ENCODE measurements around the gene OR2V1.
A peak's percentile ranks its signal among the peaks of the same experiment; 100 is the strongest.
"Not testable (repeated sequence)": the region's sequence is repeated elsewhere in the genome, so short reads cannot be mapped to it uniquely, and the experiment has no call there.

OR2V1 gene

DNA sequence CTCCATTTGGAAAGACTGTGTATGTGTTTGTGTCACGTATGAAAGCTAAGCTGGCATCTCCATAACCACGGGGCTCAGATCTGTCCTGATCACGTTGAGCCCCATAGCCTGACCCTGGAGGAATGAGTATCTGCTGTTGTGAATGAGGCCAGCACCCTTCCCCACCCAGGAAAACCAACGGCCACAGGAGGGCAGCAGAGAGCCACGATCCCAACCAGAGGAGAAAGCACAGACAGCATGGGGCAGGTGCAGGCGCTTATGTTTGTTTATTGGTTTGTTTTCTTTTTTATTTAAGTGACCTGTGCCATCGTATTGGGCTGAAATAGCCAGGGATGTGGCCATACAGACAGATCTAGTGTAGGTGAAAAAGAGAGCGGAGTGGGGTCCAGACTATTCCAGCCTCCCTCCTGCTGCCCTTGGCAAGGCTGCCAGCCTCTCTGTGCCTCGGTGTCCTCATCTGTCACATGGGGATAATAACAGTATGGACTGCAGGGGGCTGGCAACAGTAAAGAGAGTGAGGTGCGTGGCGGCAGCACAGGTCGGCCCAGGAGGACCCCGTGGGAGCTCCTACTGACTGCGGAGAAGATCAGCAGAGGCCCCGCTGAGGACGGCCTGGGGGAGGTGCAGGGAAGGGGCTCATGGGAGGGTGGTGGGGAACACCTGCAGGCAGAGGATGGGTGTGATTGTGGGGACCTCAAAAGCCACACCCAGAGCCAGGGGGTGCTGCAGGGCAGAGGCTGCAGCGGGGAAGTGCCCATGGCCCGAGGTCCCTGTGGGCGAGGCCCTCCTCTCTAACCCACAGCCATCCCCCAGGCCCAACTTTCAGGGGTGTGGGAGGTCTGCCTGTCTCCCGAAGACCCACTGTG lies 28.6 kb upstream of the OR2V1 start:
- peak; percentile 68 to 70 for DNase-seq

DNA sequence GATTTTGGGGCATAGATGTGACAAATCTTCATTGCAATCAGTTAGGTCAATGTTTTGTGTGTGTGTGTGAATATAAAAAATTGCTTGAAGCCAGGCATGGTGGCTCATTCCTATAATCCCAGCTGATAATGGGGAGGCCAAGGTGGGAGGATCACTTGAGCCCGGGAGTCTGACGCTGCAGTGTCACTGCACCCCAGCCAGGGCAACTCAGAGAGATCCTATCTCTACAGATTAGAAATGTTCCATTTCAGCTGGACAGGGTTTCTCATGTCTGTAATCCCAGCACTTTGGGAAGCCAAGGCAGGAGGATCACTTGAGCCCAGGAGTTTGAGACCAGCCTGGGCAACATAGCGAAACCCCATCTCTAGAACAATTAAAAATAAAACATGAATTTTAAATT lies 27.9 kb upstream of the OR2V1 start:
- no peak for DNase-seq

DNA sequence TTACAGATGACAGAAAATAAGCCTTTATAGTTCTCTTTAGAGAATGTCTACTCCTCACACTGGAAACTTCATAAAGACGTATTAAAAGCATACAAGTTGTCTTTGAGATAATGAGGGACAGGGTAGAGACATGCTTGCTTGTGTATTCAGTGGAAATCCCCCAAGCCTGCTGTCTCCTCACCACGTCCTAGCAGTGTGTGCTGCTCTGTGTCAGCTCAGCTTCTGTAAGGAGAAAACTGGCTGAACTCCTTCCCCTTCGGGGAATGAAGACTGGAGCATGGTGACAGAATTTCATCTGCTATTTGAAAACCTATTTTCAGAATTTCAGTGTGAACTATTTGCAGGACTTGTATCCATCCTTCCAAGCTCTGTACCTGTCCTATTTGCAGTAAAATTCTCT lies 25.8 kb upstream of the OR2V1 start:
- DNase-seq, result no peak

DNA sequence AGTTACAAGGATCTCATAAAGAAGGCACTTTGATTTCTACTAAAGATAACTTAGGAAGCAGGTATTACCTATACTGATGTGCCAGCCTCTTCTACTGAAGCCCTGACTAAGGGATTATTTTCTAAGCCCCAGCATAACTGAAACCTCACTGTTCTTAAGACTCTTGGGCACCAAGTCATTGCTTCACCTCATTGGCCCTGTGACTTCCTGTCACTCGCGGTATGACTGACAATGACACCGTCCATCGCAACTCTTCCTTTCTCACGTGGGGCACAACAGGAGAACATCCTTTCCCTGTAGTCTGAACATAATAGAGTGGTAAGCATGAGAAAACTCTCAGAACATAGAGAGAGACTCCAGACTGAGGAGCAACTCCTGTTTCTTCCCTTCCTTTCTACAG lies 22.8 kb upstream of the OR2V1 start:
- DNase-seq, result no peak

DNA sequence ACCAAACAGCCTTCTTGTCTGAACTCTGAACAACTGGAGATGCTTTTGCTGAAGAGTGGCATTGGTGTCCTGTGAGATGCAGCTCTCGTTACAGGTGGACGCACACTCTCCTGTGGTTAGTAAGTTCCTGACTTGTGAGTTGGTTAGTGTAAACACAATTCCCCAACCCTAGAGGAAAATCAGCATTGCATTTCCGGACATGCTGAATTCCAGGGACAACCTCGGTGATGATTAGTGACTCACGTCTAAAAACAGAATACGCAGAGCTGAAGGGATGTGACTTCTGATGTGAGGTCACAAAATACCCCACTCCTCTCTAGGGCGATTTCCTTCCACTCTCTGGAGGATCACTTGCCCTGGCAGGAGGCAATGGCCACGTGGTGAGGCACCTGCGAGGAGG lies 21.4 kb upstream of the OR2V1 start:
- DNase-seq, result no peak

DNA sequence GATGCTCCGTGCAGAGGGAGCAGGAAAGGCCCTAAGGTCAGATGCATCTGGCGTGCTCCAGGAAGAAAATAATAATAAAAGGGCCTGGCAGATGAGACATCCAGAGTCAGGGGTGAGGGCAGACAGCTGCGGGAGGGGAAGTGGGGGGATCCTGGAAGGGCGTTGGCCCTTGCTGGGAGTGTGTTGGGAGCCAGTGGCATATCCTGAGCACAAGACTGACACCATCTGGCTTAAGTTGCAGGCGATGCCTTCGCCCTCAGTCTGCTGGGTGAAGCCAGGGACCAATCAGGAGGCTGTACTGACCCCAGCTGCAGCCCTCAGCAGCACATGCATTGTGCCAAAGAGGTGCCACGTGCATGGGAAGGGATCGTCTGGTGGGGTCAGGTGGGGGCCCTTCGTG lies 20.2 kb upstream of the OR2V1 start:
- DNase-seq, result no peak

DNA sequence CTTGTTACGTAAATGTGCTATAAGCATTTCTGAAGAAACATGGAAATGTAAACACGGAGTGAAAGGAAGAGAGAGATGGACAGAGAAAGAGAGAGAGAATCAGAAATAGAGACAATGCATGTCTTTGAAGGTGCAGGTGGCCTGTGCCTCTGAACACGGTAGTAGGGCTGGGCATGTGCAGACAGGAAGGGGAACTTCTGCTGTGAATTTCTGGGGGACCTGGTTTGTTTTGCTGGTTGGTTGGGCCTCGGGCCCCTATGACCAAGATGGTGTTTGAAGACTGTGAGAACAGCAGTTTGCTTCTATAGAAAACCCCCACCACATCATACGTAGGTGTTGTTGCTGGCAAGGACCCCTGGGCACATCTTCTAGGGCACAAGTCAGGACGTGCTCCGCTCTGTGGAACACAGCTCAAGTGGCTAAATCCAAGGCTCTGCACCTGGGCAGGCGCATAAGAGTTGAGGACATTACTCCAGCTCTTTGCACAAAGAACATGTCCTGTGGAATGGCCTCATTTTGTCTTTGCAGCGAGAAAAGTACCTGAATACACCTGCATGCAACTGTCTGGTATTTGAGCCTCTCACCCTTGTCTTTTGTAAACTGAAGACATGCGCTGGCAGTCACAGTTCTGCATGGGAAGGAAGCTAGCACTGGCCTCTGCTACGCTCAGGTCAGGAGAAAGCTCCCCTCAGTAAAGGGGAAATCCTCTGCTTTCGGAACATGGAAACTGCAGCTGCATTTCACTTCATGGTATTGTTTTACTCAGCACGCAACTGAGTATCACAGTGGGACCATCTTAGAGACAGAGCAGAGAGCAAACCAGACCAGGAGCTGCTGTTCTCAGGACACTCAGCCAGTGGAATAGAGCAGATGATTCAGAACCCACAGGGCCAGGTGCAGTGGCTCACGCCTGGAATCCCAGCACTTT lies 19.1 kb upstream of the OR2V1 start:
- DNase-seq, result no peak

DNA sequence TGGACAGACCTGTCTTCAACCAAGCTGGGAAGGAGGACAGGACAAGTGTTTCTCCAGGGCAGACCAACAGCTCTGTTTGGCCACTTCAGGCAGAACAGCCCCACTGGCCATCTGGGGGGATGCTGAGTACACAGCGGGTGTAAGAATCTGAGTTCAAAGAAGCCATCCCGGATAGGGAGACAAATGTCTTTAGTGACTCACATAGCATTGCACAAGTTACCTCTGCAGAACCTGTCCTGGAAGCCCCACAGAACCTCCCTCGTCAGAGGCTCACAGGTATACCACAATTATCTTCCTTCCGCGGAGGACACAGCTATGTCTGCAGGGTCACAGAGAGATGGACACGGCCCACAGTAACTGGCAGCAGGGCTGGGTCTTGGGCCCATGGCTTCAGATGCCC lies 18.4 kb upstream of the OR2V1 start:
- no peak for DNase-seq

DNA sequence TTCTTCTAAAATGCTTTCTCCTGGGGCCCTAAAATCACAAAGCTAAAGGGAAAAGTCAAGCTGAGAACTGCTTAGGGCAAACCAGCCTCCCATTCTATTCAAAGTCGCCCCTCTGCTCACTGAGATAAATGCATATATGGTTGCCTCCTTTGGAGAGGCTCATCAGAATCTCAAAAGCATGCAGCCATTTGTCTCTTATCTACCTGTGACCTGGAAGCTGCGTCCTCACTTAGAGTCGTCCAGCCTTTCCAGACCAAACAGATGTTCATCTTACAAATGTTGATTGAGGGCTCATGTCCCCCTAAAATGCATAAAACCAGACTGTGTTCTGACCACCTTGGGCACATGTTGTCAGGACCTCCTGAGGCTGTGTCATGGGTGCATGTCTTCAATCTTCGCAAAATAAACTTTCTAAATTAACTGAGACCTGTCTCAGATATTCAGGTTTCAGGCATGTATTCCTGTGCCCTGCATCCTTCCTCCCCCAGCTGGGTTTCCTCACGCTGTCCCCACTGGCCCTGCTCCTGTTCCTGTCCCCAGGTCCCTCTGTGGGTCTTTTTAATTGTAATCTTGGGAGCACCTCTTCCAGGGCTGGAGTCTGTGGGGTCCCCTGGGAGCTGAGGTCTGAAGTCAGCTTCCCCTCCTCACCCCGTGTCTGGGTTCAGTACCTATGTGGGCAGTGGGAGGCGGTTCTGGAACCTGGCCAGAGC lies 16.1 kb upstream of the OR2V1 start, which contains the start of gene OR2V2:
OR2V2 (plus strand) TSS at position 660 of the 710 bp plus-strand sequence. CDS start 7,357 bp downstream, outside the sequence.
- not testable (repeated sequence) for DNase-seq

DNA sequence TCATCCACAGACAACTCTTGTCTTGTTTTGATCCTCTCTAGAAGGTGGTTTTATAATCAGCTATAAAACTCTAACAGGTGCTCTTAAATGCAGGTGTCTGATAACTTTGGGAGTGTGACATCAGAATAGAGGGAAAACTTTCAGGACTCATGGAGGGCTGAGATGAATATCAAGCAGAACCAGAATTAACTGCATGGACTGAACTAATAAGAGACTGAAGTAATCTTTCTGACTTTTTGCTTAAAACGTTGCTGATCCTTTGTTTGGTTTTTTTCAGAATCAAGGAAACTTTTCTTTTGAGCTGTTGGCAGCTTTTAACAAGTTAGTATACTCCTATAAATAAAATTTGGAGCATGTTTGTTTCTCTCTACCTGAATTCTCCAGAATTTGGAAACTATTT lies 14.2 kb upstream of the OR2V1 start:
- DNase-seq, result no peak

DNA sequence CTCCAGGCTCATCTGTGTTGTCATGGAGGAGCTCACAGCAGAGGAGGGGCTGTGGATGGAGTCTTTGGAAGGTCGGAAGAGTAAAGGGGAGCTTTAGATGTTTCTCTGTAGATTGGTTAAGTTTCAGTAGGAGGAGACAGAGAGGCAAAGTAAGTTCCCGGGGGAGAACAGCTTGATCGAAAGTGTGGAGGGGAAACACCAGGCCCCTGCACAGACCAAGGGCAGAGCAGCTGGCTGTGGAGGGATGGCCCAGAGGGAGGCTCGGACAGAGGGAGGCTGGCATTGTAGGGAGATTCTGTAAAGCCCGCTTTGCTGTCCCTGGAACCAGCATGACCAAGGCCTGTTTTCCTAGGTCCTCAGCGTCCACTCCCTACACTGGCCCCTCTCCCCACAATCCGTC lies 11.1 kb upstream of the OR2V1 start:
- DNase-seq, result no peak

DNA sequence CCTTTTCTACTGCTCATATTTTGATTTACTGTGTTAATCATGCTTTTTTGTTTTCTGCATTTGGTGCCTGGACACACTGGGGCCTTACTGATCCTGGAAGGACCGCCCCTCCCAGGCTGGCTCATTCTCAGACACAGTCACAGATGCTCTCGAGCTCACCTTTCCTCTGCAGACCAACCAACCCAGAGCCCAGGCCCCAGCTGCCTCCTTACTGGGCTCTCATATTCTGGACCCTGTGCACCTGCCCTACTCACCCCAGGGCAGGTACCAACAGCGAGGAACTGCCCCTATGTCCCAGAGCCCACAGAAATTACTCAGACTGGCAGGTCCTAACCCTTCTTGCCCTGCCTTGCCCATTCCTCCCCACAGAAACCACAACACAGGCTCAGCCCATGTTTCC lies 9.8 kb upstream of the OR2V1 start:
- DNase-seq, result no peak

DNA sequence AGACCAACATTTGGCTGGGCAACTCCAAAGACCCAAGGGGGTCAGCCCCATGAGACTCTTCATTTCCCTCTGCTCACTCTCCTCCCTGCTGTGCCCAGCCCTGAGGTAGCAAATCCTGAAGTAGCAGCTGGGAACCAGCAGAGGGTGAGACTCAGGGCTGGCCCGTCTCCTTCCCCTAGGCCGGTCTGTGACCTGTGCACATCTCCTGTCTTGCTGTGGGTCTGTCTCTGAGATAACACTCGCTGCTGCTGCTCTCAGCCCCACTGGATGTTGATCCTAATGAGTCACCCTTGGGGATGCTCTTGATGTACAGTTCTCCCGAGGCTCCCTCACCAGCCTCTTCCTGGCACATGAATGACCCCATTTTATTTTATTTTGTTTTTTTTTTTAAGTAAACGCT lies 7.3 kb upstream of the OR2V1 start:
- no peak for DNase-seq

DNA sequence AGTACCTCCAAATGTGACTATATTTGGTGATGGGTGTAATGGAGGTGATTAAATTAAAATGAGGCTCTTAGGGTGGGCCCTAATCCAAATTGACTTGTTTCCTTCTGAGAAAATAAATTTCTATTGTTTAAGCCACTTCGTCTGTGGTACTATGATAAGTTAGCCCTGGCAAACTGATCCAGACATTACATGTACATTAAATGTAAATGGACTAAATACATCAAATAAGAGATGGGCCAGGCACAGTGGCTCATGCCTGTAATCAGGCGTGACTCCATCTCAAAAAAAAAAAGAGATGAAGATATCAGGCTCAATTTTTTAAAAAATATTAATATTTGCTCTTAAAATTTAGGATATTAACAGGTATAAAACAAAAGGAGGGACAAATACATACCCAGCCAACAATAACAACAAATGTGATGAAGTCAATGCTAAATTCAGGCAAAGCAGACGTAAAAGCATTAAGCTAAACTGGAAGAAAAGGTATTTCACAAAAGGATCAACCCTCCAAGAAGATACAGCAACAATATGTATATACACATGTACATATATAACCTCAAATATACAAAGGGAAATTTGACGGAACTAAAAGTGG lies 5.5 kb upstream of the OR2V1 start:
- DNase-seq, result no peak

DNA sequence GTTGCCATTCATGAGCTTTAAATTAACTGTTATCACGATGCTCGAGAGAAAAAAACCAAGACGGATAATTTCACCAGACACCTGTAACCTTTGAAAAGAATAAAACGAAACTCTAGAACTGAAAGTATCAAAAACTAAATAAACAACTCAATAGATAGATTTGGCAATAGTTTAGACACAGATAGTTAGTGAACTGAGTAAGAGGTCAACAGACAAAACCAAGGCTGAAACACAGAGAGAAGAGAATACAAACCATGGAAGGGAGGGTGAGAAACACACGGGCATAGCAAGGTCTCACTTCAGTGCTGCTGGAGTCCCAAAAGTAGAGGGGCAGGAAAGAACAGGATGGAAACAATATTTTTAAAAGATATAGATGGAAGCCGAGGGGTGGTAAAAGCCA lies 3.3 kb upstream of the OR2V1 start:
- no peak for DNase-seq

DNA sequence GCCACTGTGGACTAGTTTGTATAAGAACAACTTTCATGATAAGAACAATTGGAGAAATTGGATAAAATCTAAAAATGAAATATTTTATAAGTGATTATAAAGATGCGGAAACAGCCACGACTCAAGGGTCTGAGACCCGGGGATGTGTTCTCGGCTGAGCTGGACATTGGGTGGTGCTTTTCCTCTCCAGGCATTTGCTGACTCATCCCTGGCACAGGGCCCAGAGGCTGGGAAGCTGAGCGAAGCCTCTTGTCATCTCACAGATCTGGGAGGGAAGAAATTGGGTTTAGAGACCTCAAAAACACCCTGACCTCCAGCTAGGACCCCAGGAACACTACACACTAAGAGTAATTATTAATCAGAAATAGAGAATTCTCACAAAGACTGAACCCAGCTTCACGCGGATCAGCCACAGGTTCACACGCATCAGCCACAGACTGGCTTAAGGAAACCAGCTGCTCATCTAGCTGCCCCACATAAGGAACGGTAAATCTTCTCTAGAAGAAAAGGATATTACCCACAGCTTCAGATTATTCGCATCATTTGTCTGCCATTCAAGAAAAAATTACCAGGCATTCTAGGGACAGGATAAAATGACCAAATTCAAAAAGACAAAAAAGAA lies 2.8 kb upstream of the OR2V1 start:
- DNase-seq, result no peak

DNA sequence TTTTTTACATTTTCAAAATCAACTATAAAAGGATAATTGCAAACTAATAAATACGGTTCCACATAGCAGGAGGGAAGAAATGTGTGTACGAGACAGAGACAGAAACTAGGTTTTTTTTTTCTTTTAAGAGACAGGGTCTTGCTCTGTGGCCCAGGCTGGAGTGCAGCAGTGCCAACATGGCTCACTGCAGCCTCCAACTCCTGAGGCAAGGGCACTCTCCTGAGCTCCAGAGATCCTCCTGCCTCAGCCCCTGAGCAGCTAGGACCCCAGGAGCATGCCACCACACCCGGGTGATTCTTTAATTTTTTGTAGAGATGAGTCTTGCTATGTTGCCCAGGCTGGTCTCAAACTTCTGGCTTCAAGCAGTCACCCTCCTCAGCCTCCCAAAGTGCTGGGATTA lies 2.1 kb upstream of the OR2V1 start:
- DNase-seq, result no peak

DNA sequence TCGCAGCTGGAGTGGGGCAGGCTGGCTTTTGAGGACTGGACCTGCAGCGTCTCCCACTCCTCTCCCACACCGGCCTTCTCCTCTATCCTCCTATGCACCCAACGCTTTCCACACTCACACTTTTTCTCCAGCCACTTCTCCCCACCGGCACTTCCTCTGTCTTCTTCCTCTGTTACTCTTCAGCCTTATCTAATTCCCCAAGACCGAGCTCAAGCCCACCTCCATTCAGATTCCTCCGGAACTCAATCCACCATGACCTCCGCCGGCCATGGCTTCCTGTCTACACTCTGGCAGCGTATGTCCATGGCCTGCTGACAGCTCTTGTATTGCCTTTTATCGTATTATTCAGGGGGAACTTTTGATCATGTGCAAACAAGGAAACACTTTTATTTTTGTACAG lies 545 bp upstream of the OR2V1 start:
- no peak for DNase-seq

DNA sequence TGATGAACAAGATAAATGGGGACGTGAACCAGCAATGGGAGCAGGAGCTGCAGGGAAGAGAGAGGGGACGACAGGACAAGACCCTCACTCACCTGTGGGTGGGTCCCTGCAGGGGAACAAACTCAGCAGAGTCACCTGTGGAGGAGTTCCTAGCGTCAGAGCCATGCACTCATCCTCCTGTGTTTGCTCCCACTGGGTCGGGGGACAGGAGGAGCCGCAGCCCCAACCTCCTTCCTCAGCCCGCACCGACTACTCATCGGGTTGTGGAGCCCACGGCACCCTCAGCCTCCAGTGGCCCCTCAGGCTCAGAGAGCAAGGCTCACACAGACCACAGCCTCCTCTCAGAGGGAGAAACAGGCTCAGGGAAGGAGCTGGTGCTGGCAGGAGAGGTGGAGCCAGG lies 888 bp downstream of the OR2V1 start:
- not testable (repeated sequence) for DNase-seq

DNA sequence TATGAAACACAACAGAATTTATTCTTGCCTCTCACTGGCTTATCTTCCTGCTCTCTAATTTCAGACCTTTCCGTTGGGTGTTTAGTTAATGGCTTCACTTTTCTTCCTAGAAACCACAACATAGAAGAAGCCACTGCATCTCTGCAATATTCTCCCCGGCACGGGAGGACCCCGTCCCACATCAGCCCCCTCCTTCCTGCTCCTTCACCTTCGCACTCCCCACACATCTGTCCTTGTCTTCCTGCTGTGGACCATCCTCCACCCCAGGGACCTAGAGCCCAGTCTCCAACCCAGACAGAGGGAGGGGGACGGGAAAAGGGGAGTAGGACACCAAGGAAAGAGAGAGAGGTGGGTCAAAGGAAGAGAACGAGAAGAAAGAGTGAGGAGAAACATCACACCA lies 1.4 kb downstream of the OR2V1 start:
- no peak for DNase-seq

DNA sequence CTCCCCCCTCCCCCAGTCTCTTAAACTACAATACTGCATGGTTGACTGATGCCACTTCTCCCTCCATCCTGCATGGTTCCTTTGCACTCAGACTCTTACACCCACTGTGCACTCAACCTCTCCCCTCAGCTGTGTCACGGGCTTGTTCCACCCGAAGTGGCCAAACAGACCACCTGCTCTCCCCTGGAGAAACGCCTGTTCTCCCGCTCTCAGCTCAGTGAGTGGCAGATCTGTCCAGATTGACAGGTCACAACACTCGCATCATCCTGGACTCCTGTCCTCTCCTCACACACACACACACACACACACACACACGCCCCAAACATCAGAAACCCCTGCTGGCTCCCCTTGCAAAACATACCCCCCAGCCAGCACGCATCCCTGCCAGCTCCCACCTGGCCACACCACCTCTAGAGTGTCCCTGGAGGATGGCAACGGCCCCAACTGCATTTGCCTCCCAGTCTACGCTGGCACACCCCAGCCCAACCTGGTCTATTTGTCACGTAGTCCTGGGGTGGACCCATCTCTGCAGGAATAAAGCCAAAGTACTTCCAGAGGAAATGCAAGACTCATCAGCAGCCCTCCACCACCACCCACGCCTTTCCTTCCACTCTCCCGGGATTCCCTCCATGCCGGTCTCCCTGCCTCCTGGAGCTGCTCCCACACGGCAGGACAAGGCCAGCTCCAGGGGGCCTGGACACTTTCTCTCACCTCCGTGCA lies 2.9 kb downstream of the OR2V1 start:
- no peak for DNase-seq

DNA sequence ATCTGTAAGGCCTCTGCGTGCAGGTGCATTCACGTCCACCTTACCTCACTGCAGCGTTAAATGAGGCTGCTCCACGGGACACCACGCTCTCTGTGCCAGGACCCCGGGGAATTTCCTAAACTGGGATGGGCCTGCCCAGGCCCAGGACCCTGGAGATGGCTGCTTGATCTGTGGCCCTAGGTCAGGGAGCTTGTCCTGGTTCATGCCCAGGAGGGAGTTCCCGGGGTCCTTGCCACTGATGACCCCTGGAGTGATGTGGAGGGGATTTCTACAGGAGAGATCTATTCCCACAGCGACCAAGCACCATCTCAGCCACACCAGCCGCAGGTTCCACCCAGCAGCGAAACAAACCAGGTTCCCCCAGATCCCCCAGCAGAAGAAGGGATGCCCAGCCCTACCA lies 3.5 kb downstream of the OR2V1 start:
- DNase-seq, result no peak
